Measurements from ENCODE around the gene ATG4C.
A peak's percentile ranks its signal among the peaks of the same experiment; 100 is the strongest.
"Not testable (repeated sequence)": the region's sequence is repeated elsewhere in the genome, so short reads cannot be mapped to it uniquely, and the experiment has no call there.

ATG4C gene

DNA sequence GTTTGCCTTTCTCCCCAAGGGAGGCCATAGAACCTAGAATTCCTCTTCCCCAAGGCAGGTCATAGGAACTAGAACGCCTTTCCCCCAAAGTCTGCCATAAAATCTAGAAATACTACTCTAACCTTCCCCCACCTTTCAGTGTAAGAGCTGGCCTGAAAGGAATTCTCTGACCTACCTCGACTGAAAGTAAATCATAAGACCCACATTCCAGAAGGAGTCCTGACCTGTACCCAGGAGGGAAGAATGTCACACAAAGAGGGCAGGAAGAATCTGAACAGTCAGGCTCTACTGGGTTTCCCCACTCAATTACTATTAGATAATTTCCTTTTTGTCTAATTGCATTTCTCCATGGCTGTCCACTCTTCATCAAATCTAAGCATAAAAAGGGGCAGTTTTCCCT is 5.7 kb upstream of the ATG4C start:
- DNase-seq, result no peak

GRCh38 chr1:62781841-62782543 is 1.9 kb upstream of the ATG4C start:
- DNase-seq, result no peak

DNA sequence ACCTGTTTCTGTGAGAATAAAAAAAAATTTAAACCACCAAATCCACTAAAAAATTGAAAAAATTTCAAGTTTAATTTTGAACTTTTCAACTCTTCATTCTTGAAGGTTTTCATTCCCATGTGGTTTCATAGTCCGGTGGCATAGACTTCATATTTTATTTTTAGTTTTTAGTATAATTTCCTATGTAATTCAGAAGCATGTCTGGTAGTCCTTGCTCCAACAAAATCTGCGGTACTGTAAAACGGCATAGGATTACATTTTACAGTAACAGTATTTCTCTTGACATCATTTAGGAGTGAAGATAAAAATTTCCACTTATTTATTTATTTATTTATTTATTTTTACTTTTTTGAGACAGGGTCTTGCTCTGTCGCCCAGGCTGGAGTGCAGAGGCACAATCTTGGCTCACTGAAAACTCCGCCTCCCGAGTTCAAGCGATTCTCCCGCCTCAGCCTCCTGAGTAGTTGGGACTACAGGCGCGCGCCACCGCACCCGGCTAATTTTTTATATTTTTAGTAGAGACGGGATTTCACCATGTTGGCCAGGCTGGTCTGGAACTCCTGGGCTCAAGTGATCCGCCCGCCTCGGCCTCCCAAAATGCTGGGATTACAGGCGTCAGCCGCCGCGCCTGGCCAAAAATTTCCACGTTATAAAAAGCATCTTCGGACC is 1.3 kb upstream of the ATG4C start:
- DNase-seq, result not testable (repeated sequence)

DNA sequence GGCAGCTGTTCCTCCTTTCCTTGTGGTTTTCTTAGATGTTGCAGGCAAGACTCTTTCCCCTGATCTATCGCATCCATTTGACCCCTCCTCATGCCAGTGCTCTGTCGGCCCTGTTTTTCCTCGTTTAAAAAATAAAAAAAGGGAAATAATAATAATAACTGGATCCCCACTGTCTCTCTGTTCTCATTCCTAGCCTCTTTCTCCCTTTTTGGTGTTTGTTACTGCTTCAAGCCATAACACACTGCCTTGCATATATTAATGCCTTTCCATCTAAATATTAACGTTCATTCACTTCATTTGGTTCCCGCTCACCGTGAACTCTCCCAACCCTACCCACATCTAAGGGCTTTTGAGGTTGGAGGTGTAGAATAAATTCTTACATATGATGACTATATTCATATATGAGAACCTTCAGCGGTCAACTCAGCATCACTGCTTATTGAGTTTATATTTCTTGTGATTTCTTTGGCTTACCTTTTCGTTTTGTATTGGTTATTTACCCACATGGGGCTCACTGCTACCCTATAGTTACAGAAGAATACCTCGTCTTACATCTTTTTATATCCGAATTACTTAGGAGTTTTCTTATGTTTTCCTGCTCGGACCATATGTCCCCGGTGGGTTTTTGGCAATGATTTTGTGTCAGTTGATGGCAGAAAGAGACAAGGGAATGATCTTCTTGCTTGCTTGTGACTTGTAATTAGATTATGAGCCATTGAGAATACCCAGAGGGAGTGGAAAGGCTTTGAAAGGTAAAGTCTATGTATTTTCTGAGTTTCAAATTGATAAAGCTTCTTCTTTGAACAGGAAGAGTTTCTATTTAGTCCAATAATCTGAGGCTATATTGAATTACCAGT is 805 bp downstream of the ATG4C start:
- no peak for DNase-seq

- no peak for DNase-seq
Observed at GRCh38 chr1:62790716-62791115, 6.8 kb downstream of the ATG4C start.

GRCh38 chr1:62794053-62794452 is 10.1 kb downstream of the ATG4C start:
- DNase-seq, result no peak

GRCh38 chr1:62796221-62796620 is 12.3 kb downstream of the ATG4C start:
- DNase-seq, result no peak

GRCh38 chr1:62799688-62800087 is 15.8 kb downstream of the ATG4C start:
- no peak for DNase-seq

- DNase-seq, result no peak
Observed at GRCh38 chr1:62800281-62800680, 16.3 kb downstream of the ATG4C start.

GRCh38 chr1:62800825-62801306 is 16.9 kb downstream of the ATG4C start:
- no peak for DNase-seq

DNA sequence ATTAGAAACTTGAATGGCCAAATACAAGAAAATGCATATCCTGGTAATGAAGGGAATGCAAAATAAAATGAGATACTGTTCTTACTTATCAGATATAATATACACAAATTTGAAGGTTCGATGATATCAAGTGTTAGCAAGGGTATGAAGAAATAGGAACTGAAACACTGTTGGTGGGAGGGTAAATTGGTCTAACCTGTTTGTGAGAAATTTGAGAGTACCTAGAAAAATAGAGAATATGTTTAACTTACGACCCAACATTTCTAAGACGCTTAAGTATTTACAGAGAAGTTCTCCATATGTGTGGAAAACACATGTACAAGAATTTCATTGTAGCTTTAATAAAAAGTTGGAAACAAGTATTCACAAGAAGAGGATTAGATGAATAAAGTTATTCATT is 25.9 kb downstream of the ATG4C start:
- no peak for DNase-seq

GRCh38 chr1:62810420-62811274 is 26.7 kb downstream of the ATG4C start:
- DNase-seq, result no peak

GRCh38 chr1:62823556-62823955 is 39.6 kb downstream of the ATG4C start:
- no peak for DNase-seq

DNA sequence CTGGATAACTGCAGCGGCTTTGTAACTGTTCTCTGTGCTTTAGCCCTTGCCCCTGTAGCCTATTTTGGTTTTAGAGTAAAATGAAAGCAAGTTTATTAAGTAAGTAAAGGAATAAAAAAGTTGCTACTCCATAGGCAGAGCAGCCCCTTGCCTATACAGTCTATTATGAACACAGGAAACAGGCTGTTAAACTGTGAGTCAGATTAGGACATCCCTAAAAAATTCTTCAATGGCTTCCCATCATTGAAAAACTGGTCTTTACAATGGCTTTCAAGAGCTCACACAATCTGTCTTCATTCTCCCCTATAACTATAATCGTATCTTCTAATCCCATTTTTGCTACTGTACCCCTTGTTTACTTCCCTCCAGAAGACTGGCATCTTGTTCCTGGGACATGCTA is 43.0 kb downstream of the ATG4C start:
- no peak for DNase-seq

GRCh38 chr1:62827786-62828185 is 43.9 kb downstream of the ATG4C start:
- DNase-seq, result not testable (repeated sequence)

DNA sequence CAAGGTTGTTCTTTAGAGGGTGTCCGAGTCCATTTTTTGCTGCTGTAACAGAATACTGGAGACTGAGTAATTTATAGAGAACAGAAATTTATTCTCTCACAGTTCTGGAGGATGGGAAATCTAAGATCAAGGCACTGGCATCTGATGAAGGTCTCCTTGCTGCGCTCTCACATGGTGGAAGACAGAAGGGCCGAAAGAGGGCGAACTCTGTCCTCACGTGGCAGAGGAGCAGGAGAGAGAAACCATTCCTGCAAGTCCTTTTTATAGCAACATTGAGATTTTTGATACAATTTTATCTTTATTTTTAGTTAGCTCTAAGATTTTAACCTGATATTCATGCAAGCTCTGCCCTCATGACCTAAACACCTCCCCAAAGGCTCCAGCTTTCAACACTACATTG is 48.3 kb downstream of the ATG4C start:
- no peak for DNase-seq

GRCh38 chr1:62833529-62833928 is 49.6 kb downstream of the ATG4C start:
- DNase-seq, result no peak

DNA sequence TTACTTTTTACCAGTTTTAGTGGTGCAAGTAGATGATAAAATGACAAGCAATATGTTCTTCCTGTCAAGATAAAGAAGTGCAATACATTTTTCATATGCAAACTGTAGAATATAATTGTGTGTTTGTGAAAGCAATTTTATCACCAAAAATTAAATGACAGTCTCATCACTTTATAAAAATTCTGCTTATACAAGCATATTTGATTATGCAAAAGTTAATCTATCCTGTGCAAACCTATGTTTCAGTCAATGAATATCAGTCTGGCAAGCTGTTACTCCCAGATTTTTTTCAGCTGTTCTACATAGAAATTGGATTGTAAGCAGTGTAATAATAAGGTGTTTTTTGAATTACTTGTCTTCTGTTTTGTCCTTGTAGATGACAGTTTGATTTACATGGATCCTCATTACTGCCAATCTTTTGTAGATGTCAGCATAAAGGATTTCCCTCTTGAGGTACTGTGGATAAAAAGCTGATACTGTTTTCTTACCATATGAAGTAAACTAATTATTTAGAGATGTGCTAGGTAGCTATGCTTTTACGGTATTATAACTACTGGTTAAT is 50.5 kb downstream of the ATG4C start:
- no peak for DNase-seq

DNA sequence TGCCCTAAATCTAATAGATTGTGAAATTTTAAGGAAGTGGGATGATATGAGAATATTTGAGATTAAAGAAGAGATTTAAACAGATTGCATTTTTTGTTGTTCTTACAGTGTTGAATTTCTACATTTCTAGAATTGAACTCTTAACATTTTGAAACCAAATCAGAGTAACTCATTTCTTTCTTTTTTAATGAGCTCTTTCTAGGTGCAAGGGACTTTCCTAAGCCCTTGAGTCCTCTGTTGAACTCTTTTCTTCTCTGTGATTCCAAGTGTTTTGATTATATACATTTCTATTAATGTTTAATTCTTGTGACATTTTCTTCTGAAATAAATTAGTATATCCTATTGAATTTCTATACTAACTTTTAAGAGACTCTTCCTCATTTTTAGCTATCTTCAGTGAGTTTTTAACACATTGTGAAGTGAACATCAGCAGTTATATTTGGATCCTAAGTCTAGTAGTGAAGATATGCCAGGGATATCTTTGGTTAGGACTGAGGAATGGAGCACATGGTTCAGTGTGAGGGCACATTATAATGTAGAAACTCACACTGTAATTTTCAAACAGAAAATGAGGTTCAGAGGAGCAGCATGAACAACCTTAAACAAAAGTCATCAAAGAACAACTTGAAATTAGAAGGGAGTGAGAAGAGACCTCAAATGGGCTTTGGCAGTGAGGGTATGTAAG is 53.1 kb downstream of the ATG4C start:
- DNase-seq, result no peak

DNA sequence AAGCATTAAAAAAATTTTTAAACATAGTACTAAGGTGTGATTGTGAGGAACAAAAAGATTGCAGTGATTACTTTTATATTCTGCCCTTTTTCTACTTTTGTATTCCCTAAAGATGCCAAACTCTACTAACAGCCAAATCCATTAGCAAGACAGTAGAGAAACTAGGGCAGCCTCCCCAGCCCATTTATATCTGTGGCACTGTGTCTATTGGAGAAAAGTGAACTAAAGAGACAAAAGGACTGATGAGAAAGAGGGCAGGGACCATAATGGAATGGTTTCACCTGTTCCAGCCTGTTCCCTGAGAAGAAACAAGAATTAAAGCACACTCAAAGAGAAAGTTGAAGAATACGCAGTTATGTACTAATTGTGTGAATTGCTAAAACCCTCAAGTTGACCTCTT is 56.6 kb downstream of the ATG4C start:
- no peak for DNase-seq

DNA sequence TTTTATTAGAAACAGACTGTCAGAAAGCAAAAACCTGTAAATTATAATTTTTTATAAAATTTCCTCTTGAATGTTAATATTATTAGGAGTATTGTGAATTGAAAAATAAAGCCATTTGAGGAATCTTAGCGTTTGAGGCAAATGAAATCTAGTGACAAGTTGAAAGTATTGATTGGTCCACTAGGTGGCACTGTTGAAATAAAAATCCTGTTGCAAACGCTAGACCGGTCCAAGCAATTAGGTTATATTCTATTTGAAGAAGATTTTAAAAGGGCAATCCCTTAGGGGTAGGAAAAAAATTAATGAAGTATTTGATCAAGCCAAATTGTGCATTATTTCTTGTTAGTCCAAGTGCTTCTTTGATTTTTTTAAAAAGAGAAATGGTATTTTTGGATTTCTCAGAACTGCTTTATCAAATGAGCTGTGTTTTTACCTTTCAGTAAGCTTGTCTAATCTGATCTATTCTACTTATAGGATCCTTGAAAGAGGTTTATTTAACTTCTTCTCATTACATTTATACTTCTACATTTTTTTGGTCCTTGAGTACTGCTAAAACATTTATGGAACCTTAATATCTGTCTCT is 57.7 kb downstream of the ATG4C start:
- DNase-seq, result peak; percentile 19
